Stimulated activated CD8-positive, alpha-beta memory T cell treated with anti-CD3 and anti-CD28 coated beads, Interleukin-12 subunit alpha, Interleukin-12 subunit beta, amount 100 ng/mL, for 24 hours (primary cell): ENCODE data around the gene TP53BP1.
"Not testable (repeated sequence)": the region's sequence is repeated elsewhere in the genome, so short reads cannot be mapped to it uniquely, and the experiment has no call there.

Experiments
- DNase-seq: peaks from one replicate; pipeline ENCODE4 v3.0.0-alpha.2; 2020; ENCODE audit errors: extremely low read depth

TP53BP1 gene

GRCh38 chr15:43420435-43420834 is 72.5 kb downstream of the TP53BP1 start:
- DNase-seq = no peak

DNA sequence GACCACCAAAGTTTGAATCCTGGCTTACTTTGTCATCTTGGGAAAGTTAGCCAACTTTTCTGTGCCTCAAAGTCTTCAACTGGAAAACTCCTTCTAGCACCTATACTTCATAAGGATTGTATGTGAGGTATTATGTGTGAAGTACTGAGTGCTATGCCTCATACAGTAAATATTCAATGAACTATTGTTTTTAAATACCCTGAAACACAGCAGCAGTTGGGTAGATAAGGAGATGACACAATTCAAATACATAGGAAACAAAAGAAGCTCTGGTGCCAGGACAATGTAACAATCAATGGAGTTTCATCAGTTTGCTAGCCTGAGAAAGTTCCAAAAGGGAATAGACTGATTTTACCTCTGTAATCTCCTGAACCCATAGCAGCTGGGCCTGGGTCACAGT is 78.8 kb downstream of the TP53BP1 start:
- no peak for DNase-seq

DNA sequence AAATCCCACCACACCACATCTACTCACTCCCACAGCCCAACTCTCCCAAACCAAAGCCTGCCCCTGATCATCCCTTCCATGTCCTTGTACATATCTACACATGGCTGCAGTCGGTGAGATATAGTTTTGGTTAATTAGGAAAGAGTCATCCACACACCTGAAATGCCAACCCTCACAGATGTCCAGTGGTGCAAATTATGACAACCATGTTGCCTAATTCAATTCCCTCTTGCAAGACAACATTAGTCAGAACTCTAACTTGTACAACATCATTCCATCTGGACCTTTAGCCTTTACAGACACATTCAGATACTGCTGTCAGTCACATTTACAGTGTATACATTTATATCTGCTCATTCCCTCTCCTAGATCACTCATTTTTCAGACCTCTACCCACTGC is 80.9 kb downstream of the TP53BP1 start:
- DNase-seq = no peak

DNA sequence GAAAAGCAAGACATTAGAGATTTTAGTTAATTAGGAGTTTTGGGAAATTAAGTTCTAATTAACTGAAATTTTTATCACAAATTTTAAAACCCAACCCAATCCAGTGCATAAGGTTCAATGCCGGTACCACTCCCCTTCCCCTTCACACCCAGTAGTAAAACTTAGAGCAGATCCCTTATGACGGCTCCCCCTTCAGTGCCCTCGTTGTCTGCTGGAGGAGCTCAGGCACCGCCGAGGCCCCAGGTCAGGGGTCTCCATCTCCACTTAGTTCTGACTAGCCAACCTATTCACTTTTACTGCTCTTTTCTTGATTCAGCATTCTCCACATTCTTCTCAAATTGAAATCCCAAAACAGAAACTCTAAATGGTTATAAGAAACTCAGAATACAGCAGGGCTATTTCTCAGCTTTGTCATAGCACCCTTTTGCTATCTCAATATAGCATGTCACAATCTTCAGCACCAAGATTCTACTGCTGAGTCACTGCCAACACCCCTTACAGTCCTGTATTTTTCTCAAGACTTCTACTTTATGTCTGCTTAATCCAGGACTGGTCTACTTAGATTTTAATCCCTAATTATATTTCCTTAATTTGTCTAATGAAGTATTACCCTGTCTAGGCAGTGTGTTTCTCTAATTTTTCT is 82.3 kb downstream of the TP53BP1 start:
- DNase-seq = no peak

DNA sequence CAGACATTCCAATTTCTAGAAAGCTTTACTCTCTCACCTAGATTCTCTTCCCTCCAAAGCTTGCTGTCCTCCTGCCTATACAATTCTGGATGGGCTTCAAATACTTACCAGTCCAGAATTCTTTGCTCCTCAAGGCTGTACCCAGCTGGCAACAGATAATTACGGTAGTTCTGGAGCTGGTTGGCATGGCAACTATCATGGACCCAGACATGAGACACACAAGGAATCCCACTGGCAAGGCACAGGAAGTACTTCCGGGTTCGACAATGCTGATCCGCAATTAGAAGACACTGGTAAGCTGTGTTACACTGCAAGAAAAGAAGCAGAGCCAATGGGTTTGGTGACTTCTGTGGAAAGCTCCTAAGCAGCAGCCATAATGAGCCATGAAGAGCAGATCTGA is 84.2 kb downstream of the TP53BP1 start:
- DNase-seq = no peak

DNA sequence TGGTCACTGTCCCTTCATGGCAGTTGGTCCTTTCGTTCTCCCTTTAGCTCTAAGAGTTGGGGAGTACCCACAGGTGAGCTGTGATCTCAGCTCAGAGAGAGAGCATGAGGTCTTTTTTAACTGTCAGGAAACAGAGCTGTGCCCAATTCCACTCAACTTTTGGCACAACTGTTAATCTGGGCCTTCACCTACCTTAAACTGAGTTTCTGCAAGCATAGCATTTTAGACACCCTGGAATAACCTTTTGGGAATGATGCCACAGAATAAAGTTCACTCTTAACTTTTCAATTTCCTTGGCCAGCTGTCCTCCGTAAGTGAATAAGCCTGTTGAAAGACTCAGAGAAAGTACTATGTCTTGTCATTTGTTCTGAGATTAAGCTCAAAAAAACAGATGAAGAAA is 86.1 kb downstream of the TP53BP1 start:
- DNase-seq = no peak

DNA sequence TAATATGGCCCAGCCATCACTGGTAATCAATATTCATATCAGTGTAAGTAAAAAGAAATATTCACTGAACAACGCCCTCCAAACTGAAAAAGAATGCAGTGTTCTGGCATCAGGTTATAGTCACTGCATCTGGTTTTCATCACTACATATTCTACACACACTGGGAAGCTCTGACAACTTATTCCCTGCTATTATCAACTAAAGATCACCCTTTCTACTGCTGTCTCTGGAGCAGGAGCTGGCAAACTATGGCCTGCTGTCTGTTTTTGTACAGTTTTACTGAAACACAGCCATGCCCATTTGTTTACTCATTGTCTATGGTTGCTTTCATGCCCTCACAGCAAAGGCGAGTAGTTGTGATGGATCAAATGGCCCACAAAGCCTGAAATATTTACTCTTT is 86.8 kb downstream of the TP53BP1 start:
- DNase-seq = no peak

GRCh38 chr15:43404130-43404529 is 88.8 kb downstream of the TP53BP1 start:
- DNase-seq = no peak

GRCh38 chr15:43403616-43404015 is 89.3 kb downstream of the TP53BP1 start:
- DNase-seq = no peak

DNA sequence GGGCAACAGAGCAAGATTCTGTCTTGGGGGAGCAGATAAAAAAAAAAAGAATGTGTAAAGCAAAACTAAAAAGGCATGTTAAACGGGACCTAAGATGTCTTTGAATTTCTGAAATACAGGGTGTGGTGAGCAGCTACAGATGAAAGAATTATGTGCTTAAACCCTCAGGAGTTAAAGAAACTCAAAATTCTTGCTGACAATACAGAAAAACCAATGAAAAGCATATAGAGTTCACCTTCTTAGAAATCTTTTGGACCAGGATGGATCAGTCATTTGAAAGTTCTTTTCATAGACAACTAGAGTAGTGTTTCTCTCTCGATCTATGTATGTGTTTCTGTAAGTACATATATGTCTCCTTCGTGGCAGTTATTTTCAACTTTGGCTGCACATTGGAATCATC is 90.7 kb downstream of the TP53BP1 start:
- DNase-seq = no peak

DNA sequence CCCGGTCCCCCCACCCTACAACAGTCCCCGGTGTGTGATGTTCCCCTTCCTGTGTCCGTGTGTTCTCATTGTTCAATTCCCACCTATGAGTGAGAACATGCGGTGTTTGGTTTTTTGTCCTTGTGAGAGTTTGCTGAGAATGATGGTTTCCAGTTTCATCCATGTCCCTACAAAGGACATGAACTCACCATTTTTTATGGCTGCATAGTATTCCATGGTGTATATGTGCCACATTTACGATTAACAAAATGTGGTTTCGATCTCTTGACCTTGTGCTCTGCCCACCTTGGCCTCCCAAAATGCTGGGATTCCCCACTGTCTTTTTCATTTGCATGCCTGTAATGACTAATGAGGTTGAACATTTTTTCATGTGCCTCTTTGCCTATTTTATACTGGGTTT is 99.4 kb downstream of the TP53BP1 start:
- DNase-seq = not testable (repeated sequence)

- DNase-seq = no peak
Observed at GRCh38 chr15:43390723-43391122, 102.2 kb downstream of the TP53BP1 start.

- DNase-seq = no peak
Observed at GRCh38 chr15:43383070-43383469, 109.9 kb downstream of the TP53BP1 start.

DNA sequence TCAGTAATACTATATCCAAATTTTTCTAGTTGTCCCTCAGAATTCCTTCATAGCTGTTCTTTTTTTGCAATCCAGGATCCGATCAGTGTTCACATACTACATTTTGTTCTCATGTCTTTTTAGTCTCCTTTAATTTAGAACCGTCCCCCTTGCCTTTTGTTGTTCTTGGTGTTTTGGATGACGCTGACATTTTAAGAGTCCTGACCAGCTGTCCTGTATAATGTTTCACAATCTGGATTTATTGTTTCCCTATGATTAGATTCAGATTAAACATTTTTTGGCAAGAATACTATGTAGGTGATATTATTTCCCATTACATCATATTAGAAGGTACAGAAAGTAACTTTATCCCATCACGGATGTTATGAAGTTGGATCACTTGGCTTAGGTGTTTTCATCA is 110.6 kb downstream of the TP53BP1 start:
- no peak for DNase-seq

DNA sequence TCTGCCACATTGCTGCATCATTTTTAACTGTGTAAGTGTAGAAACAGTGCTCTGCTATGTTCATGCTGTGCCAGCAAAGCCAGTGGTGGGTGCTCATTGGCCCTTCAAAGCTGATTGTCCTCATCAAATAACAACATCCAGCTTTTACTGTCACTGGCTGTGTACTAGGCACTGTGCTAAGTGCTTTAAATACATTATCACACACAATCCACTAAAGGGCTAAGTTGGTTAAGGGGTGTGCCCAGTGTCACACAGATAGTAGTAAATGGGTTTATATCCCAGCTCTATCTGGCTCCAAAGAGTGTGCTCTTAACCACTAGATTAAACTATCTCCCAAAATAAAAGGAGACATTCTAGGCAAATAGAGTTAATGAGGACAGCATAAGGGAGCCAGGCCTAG is 114.4 kb downstream of the TP53BP1 start:
- DNase-seq = no peak

DNA sequence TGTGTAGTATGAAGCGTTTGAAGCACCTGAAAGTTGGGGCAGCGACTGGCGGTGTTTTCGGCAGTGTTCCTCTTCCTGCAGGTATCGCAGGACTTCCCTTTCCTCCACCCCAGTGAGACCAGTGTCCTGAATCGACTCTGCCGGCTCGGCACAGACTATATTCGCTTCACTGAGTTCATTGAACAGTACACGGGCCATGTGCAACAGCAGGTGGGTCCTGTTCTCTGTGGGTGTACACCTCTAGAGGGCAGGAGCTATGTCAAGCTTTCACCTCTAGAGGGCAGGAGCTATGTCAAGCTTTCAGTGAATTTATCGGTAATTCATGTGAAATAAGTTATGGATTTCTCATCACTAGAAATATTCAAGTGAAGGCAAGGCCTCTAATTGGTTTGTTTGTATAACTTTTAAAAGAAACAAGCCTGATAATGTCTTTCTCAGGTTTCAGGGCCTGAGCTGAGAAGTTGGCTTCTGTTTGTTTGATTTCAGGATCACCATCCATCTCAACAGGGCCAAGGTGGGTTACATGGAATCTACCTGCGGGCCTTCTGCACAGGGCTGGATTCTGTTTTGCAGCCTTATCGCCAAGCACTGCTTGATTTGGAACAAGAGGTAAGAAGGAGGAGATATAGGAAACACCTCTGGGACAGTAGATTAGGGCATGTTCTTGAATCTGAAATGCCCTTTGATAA is 116.8 kb downstream of the TP53BP1 start:
- no peak for DNase-seq

DNA sequence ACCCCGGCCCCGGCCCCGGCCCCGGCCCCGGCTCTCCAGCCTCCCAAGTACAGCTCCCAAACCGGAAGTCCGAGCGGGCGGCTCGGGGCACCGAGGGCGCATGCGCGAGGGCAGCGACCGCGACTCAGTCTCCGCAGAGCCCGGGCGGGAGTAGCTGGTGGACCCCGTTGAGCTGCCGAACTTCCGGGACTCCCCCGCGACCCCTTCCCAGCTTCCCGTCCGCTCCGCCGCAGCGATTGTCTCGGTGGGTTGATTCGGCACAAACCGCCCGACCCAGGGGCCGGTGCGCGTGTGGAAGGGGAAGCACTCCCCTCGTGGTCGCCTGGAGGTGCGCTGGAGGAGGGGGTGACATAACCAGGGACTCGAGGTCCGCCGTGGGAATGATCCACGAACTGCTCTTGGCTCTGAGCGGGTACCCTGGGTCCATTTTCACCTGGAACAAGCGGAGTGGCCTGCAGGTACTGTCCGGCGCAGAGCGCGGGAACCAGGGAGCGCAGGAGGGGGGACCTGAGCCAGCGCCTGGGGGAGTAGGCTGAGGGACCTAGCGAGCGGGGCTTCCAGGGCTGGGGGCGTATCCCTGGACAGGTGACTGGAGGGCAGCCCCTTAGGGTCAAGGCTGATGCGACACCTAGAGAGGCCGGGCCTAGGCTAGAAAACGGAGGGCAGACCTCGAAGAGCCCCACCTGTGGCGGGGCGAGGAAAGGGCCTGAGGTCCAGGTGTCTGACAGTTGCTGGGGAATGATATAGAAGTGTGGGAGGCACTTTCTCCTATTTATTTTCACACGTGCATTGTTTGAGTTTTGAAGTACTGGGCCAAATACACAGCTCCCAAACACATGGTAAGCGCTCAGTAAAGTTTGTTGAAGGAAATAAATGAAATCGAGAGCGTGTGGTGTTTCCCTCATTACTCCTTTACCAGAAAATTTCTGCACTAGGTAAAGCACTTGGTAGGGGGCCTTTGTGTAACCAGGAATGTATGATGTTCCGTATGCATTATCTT is 121.7 kb downstream of the TP53BP1 start, which contains the start of the genes TUBGCP4 and ZSCAN29:
Gene TUBGCP4 (plus strand): TSS at position 127 of the 1,000 bp plus-strand sequence. CDS start 254 bp downstream, at position 381.
Gene ZSCAN29 (minus strand): TSS at position 69 of the 1,000 bp plus-strand sequence. CDS start 1,130 bp downstream, outside the sequence.
- DNase-seq = peak; percentile 43

- DNase-seq = no peak
Observed at GRCh38 chr15:43370310-43370974, 122.5 kb downstream of the TP53BP1 start.

DNA sequence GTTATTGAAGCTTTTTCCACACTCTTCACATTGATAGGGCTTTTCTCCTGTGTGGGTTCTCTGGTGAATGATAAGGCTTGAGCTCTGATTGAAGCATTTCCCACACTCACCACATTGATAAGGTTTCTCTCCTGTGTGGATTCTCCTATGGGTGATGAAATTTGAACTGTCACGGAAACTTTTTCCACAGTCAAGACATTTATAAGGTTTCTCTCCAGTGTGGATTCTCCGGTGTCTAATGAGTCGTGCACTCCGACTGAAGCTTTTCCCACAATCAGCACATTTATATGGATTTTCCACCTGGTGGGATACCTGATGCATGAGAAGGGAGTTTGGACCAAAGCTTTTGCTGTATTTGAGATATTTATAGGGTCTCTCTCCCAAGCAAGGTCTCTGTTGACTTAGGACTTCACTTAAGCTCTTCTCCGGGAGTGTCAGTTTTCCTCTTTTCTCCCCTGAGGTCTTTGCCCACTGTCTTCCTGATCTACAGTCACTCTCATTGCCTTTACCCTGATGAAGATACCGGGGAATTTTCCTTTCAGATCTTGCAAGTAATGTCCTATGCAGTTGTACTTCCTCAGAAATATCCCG is 131.5 kb downstream of the TP53BP1 start:
- DNase-seq = no peak

DNA sequence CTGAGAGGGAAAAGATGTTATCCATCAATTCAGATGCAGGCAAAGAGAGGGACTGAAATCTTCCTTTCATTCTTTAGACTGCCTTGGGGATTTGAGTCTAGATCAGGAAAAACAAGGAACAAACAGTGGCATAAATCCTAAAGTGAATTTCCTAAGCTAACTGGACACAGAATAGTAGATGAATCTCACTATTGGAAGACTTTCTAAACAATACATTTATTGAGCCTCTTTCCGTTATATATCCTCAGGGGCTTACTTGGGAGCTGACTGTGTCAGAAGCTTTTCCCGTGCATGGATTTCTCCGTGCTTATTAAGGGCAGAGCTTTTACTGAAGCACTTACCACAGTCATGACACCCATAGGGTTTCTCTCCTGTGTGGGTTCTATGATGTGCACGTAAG is 132.1 kb downstream of the TP53BP1 start:
- no peak for DNase-seq
